ENCODE data around the gene MYO3B.

MYO3B gene

DNA sequence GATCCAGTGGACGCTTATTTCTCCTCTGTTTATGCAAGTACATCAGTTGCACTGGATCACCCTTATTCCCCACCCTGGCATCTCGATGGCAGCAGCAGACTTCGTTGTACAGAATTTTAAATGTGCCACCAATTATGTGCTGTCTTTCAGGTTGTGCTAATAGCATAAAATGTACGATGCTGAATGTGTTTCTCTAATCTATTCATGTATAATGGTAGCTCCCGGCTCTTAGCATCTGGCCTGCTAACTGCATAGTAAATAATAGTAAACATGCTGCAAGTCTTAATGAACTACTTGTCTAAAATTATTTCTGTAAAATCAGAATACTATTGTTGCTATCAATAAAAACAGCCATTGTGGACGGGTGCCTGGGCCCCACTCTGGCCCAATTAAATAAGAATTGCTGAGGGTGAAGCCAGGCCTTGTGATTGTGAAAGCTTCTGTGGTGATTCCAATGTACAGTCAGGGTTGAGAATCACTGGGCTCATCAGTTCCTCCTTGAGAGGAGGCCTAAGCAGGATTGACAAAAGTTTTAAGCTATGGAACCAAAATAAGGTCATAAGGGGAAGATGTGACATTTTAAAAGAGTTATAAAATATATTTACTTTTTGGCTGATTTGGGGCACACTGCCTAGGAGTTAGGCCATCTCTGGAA is 14.4 kb upstream of the MYO3B start:
- no peak for DNase-seq (ENCODE audit: low spot score)

- DNase-seq (ENCODE audit: low spot score) = no peak
Observed at GRCh38 chr2:170165129-170165528, 12.8 kb upstream of the MYO3B start.

DNA sequence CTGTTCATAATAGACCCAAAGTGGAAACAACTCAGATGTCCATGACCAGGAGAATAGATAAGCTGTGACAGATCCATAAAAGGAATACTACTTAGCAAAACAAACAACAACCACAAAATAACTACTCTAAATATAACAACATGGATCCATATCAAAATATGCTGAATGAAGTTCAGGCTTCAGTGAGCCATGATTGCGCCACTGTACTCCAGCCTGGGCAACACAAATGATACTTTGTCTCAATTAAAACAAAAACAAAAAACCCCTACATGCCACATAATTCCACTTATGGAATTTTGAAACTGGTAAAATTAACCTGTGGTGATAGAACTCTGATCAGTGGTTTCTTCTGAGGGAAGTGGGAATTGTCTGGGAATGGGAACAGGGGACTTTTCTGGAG is 11.2 kb upstream of the MYO3B start:
- no peak for DNase-seq (ENCODE audit: low spot score)

GRCh38 chr2:170170281-170171040 is 7.5 kb upstream of the MYO3B start:
- DNase-seq (ENCODE audit: low spot score) = no peak

- DNase-seq (ENCODE audit: low spot score) = no peak
Observed at GRCh38 chr2:170176212-170176611, 1.7 kb upstream of the MYO3B start.

DNA sequence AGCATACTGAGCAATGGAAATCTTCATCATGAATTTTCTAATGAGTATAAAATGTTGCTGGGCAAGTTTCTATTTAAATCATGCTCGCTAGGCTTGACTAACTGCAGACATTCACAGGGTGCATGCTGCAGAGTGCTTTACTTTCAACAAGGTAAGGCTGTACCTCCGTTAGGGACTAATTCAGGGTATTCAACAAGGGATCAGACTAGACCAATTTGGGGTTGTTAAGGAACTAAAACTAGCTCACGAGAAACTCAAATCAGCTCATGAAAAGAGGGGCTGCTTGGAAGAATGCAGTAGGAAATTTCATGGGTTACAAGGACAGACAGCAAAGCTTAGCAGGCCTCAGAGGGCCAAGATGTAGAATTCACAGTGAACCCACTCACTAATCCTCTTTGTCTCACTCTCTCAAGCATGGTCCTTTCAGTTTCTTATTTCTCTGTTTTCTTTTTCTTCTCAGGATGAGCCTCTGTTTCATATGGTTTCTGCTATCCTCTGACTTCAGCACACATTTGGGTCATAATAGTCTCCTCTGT is 2.2 kb downstream of the MYO3B start:
- DNase-seq (ENCODE audit: low spot score) = no peak

- DNase-seq (ENCODE audit: low spot score) = no peak
Observed at GRCh38 chr2:170181602-170182001, 3.7 kb downstream of the MYO3B start.

- no peak for DNase-seq (ENCODE audit: low spot score)
Observed at GRCh38 chr2:170185319-170185718, 7.4 kb downstream of the MYO3B start.

GRCh38 chr2:170189757-170190156 is 11.8 kb downstream of the MYO3B start:
- DNase-seq (ENCODE audit: low spot score) = no peak

DNA sequence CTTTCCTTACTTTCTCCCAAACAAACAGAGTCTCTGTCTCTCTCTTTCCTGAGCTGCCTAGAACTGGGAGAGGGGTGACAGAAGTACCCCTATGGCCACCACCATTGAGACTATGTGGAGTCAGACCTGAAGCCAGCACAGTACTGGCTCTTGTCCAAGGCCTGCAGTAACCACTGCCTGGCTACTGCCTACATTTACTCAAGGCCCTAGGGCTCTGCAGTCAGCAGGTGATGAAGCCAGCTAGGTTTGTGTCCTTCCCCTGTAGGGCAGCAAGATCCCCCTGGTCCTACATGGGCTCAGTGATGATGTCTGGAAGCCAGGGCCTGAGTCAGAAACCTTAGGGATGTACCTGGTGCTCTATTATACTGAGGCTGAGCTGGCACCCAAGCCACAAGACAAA is 12.2 kb downstream of the MYO3B start:
- DNase-seq (ENCODE audit: low spot score) = no peak

GRCh38 chr2:170191166-170191866 is 13.4 kb downstream of the MYO3B start:
- DNase-seq (ENCODE audit: low spot score) = no peak

DNA sequence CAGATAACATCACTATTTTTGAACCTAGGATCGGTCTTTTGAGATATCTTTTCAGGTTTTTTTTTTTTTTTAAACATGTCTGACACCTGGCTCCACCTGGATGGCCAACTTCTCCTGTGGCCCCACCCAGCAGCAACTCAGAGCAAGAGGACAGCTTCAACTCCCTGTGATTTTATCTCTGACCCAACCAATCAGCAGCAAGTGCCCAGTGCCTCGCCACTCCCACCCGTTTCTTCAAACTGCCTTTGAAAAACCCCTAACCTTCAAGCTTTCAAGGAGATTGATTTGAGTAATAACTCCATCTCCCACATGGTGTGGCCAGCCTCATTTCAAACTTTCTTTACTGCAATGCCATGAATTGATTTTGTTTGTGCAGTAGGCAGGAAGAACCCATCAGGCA is 19.0 kb downstream of the MYO3B start:
- no peak for DNase-seq (ENCODE audit: low spot score)

DNA sequence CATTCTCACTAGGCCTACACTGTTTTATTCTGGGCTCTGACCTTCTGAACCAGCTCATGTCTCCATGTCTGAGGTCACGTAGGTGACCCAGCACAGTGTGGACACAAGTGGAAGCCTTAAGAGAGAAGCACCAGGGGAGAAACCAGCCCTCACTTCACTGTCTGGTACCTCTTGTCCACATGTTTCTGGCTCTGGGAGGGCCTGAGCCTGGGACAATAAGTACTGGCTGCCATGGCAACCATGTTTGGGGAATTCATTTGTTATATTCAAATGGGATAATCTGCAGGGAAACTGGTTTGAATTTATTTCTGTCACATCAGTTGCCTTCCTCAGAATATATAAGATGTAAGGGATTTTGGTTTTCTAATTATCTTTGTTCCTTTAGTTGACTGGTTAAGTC is 23.3 kb downstream of the MYO3B start:
- no peak for DNase-seq (ENCODE audit: low spot score)

DNA sequence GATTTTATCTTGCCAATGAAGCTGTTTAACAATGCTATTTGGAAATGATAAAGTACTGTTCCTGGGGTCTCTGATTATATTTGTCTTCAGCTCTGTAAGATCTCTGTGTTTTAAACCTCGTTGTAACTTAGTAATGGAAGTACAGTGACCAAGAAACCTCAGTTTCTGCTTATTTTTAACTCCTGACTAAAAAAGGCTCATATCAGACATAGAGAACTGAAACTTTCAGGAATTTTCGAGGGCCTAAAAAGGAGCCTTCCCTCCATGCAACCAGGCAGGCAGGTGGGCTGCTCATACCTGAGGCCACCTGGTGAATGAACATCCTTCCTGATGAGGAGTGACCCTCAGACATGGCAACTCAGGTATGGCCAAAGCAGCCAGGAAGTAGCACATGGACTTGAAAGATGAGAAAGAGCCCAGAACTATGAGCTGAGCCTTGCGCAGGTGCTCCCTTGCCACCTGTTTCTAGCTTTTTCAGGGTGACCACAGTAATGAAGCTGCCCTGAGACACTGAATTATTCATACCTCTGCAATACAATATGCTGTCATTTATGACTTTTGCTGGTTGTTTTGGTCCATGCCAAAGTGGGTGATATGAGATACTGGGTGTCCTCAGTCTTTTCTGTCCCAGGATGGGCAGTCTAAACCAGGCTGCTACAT is 23.9 kb downstream of the MYO3B start:
- DNase-seq (ENCODE audit: low spot score) = no peak

DNA sequence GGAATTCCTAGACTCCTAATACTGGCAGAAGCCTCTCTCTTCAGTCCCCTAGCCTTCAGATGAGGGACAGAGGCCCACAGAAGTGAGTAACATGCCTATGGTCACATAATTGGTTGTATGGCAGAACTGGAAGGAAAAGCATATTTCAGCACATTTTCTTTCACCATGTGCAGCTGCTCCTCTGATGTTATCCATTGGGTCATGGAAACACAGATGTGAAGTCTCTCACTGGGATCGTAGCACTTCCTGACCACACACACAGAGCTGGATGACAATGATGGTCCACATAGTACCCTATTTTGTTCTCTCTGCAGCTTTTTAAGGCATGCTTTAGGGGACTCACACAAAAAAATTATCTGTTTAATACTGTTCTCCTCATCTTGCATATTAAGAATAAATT is 24.5 kb downstream of the MYO3B start:
- DNase-seq (ENCODE audit: low spot score) = no peak

DNA sequence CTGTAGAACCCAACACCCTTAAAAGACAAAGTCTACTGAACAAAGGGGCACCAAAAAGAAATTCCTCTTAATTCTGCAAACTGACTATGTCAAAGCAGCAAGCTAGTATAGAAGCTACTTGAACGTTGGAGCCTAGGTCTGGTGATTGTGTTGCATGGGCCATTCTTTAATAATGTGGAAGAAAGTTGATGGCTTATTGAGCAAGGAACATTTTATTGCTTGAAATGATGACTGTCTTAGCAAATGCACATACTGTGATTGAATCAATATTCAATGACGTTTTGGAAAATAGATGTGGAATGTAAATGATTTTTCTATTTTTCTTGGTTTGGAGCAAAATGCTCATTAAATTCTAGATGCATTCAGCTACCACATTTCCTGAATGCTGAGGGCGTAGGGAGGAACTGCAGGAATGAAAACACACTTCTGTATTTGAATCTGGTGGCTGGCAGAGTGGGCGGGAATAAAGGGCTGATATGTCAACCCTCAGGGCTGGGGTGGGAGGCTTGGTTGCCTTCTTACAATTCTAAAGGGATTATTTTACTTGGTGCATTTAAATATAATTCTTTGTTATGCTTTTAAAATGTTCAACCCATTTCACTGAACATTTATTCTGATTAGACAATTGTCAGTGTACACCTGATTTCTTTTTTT is 26.5 kb downstream of the MYO3B start:
- no peak for DNase-seq (ENCODE audit: low spot score)

DNA sequence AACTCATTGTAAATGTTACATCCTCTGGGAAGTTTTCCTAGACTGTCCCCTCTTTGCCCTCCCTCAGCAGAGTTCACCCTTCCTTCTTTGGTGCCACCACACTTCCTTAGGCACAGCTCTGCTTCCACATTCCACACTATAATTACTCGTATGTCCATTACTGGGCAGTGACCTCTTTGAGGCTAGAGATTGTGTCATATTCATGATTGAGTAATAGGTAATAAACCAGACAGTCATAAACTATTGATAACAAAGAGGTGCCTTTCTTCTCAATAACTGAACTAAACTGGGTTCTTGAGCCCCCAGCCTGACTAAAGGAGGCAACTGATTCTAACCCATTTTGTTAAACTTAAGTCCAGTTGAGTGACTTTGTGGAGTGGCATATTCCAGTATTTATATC is 28.3 kb downstream of the MYO3B start:
- DNase-seq (ENCODE audit: low spot score) = no peak

GRCh38 chr2:170206805-170207407 is 29.0 kb downstream of the MYO3B start:
- DNase-seq (ENCODE audit: low spot score) = no peak

GRCh38 chr2:170207901-170208300 is 30.0 kb downstream of the MYO3B start:
- DNase-seq (ENCODE audit: low spot score) = no peak

DNA sequence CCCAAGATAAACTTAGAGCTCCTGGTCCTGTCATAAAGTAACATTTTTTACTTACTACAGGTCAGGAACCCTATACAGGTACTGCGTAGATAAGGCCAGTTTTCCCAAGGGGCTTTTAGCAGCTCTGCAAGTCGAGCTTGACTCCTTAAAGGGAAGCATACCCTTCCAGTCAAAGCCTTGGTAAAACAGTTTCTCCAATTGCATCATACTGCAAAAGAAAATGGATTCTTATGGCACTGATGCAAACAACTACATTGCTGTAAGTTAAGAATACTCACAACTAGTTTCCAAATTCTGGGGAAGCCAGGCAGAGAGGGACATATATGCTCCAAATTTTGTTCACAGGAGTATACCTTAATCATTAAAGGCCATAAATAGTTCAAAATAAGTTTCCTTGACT is 31.0 kb downstream of the MYO3B start:
- no peak for DNase-seq (ENCODE audit: low spot score)

DNA sequence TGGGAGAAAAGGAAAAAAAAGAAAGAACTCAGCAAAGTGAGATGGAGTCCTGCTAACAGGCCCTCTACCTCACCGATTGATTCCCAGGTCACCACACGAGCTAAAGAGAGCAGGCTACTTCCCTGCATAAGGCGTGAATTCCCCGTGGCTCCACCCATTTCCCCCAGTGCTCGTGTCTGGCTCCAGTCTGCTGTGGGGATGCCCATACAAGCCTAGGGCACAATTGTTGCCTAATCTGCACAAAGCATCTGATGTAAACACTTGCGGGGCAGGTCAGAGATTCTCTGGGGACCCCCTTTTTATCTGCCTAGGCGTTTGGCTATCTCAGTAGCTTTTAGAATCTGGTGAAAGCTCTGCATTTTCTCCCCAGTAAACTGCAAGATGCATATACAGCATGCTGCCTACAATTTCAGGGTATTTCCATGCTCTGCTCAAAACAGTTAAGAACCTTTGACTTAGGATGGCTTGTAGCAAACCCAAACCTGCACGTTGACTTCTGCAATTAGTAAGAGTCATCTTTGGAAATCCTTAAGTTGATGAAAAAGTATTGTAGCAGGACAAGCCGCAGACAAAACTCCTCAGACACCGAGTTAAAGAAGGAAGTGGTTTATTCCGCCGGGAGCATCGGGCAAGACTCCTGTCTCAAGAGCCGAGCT is 34.8 kb downstream of the MYO3B start:
- no peak for DNase-seq (ENCODE audit: low spot score)
